Nephron progenitor cell (in vitro differentiated cells): ENCODE measurements around the gene BICC1.

Experiments used
- DNase-seq: peaks from one replicate; pipeline ENCODE4 v3.0.0; 2021
- H3K27ac Mint-ChIP-seq: 2 replicates; pipeline ENCODE4 v1.8.0; 2021; ENCODE audit warnings: mild to moderate bottlenecking, moderate library complexity, mixed read lengths
- H3K27me3 Mint-ChIP-seq: 2 replicates; pipeline ENCODE4 v1.8.0; 2021; ENCODE audit warnings: mild to moderate bottlenecking, low read depth, mixed read lengths; ENCODE audit not compliant: poor library complexity
- H3K36me3 Mint-ChIP-seq: 2 replicates; pipeline ENCODE4 v1.8.0; 2021; ENCODE audit warnings: low read depth, mixed read lengths
- H3K4me1 Mint-ChIP-seq: 2 replicates; pipeline ENCODE4 v1.8.0; 2021; ENCODE audit warnings: mixed read lengths
- H3K4me3 Mint-ChIP-seq: 2 replicates; pipeline ENCODE4 v1.8.0; 2021; ENCODE audit warnings: mild to moderate bottlenecking, moderate library complexity, mixed read lengths
- H3K9me3 Mint-ChIP-seq: 2 replicates; pipeline ENCODE4 v1.8.0; 2021; ENCODE audit warnings: mild to moderate bottlenecking, moderate library complexity, mixed read lengths
- TF ChIP-seq, protein P1 (sequence below): fragments of 200-600 bp; sonication (generic); IDR thresholded peaks from 2 replicates; pipeline ENCODE4 v1.5.0; 2021; ENCODE audit warnings: antibody characterized with exemption

Gene BICC1

DNA sequence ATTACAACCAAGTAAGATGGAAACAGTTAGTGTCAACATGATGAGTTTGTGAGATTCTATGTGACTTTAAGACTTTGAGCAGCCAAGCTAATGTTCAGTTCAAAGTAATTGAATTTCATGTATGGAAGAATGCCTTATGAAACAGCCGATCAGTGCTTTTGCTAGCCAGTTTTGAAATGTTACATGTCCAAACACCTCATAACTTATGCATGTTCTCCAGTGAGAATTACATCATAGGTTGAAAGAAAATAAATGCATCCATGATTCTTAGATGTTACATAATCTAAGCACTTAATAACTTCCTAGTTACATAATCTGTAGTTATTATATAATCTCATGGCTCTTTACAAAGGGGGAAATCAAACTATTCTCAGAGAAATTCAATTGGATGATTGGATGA lies 211.3 kb downstream of the BICC1 start:
- no peak for DNase-seq
- H3K4me1 Mint-ChIP-seq, result peaks cover 12% of the 10 kb centered on the region
- no peaks in the 10 kb centered on the region for H3K9me3 Mint-ChIP-seq
- no peak overlapping the region for H3K4me3 Mint-ChIP-seq
- TF ChIP-seq, protein P1, sequence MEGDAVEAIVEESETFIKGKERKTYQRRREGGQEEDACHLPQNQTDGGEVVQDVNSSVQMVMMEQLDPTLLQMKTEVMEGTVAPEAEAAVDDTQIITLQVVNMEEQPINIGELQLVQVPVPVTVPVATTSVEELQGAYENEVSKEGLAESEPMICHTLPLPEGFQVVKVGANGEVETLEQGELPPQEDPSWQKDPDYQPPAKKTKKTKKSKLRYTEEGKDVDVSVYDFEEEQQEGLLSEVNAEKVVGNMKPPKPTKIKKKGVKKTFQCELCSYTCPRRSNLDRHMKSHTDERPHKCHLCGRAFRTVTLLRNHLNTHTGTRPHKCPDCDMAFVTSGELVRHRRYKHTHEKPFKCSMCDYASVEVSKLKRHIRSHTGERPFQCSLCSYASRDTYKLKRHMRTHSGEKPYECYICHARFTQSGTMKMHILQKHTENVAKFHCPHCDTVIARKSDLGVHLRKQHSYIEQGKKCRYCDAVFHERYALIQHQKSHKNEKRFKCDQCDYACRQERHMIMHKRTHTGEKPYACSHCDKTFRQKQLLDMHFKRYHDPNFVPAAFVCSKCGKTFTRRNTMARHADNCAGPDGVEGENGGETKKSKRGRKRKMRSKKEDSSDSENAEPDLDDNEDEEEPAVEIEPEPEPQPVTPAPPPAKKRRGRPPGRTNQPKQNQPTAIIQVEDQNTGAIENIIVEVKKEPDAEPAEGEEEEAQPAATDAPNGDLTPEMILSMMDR, result no peak
- no peaks in the 10 kb centered on the region for H3K36me3 Mint-ChIP-seq
- H3K27me3 Mint-ChIP-seq, result peaks cover 3% of the 10 kb centered on the region
- no peak overlapping the region for H3K27ac Mint-ChIP-seq

DNA sequence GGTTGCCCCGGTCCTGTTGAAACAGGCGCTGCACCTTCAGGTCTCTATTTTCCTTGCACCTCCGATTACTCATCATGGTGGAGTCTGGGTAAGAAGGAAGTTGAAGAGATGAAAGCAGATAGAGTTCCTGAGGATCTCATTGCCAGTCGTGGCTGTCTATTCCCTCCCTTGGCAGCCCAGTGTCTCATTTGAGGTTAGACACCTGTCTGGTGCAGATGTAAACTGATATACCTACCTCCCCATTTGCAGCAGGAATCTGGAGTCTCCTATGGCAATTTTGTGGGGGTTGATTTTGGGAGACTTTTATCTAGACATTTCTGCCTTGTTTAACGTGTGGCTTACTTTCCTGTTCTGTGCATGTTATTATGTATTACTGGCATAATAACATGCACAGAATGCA lies 212.1 kb downstream of the BICC1 start:
- Mint-ChIP-seq H3K4me3 (no peak overlapping the region), H3K27me3 (peaks cover 3% of the 10 kb centered on the region), H3K27ac (no peak overlapping the region), H3K4me1 (peaks cover 8% of the 10 kb centered on the region), H3K9me3 (peaks cover 7% of the 10 kb centered on the region), H3K36me3 (no peaks in the 10 kb centered on the region)
- TF ChIP-seq, protein P1, result no peak
- DNase-seq, result no peak

DNA sequence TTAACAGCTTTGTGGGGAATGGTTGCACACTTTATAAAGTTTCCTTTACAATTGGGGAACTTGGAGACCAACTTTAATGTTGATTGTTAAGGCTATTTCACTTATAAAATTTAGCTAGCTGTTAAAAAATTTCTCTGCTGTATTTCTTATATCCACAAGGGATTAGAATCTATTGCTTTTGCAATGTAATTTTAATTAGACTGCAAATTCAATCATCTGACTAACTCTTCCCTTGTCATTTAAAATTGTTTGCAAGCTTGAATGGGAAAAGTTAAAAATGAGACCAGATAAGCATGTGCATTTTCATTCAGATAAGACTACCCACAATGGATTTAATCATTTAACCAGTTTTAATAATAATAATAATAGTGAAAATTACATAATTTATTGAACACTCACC lies 213.2 kb downstream of the BICC1 start:
- Mint-ChIP-seq H3K4me1 (no peaks in the 10 kb centered on the region), H3K27me3 (peaks cover 3% of the 10 kb centered on the region), H3K9me3 (peaks cover 13% of the 10 kb centered on the region), H3K4me3 (no peak overlapping the region), H3K36me3 (no peaks in the 10 kb centered on the region), H3K27ac (no peak overlapping the region)
- no peak for DNase-seq
- TF ChIP-seq, protein P1, result no peak

DNA sequence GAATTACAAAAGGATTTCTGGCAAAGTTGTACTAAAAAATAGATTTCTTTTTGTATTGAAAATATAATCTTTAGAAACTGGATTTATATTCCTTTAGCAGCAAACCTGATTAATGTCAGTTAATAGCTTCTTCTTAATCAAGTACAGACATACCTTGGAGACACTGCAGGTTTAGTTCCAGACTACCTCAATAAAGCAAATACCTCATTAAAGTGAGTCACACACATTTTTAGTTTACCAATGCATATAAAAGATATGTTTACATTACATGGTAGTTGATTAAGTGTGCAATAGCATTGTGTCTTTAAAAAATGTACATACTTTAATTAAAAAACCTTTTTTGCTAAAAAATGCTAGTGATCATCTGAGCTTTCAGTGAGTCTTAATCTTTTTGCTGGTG lies 215.0 kb downstream of the BICC1 start:
- no peak overlapping the region for H3K4me3 Mint-ChIP-seq
- TF ChIP-seq, protein P1, result no peak
- DNase-seq, result no peak
- no peaks in the 10 kb centered on the region for H3K4me1 Mint-ChIP-seq
- H3K27me3 Mint-ChIP-seq, result peaks cover 3% of the 10 kb centered on the region
- H3K36me3 Mint-ChIP-seq, result no peaks in the 10 kb centered on the region
- peaks cover 25% of the 10 kb centered on the region for H3K9me3 Mint-ChIP-seq
- no peak overlapping the region for H3K27ac Mint-ChIP-seq

DNA sequence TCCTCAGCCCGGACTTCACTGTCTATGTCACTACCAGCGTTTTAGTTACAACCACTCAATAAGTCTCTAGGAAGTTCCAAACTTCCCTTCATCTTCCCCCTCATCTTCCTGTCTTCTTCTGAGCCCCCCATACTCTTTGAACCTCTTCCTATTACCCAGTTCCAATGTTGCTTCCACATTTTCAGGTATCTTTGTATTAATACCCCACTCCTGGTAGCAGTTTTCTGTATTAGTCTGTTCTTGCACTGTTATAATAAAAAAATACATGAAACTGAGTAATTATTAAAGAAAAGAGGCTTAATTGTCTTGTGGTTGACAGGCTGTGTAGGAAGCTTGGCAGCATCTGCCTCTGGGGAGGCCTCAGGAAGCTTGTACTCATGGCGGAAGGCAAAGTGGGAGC lies 218.6 kb downstream of the BICC1 start:
- Mint-ChIP-seq H3K27ac (no peak overlapping the region), H3K4me3 (no peak overlapping the region), H3K27me3 (no peaks in the 10 kb centered on the region), H3K9me3 (peaks cover 25% of the 10 kb centered on the region), H3K36me3 (no peaks in the 10 kb centered on the region), H3K4me1 (no peaks in the 10 kb centered on the region)
- DNase-seq, result no peak
- TF ChIP-seq, protein P1, result no peak

DNA sequence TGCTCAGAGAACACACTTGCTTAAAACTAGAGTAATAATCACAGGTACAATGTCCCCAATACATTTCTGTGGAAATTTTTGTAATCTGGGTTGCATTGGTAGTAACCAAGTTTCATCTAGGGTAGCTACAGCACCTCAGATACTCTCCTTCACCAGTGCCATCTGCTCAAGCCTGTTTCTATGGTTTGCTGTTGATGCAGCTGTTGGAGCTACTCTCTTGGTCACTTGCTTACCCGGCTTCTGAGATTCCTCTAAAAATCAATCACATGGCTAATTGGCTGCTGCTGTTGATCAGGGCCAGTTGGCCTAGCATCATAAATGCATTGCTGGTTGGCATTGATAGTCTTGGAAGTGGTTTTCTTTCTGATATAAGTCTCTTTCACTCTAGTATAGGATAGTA lies 220.8 kb downstream of the BICC1 start:
- TF ChIP-seq, protein P1, result no peak
- DNase-seq, result no peak
- H3K4me3 Mint-ChIP-seq, result no peak overlapping the region
- no peaks in the 10 kb centered on the region for H3K4me1 Mint-ChIP-seq
- H3K27ac Mint-ChIP-seq, result no peak overlapping the region
- peaks cover 28% of the 10 kb centered on the region for H3K9me3 Mint-ChIP-seq
- H3K27me3 Mint-ChIP-seq, result no peaks in the 10 kb centered on the region
- no peaks in the 10 kb centered on the region for H3K36me3 Mint-ChIP-seq
